ENCODE measurements around the gene IL36G.

IL36G gene

DNA sequence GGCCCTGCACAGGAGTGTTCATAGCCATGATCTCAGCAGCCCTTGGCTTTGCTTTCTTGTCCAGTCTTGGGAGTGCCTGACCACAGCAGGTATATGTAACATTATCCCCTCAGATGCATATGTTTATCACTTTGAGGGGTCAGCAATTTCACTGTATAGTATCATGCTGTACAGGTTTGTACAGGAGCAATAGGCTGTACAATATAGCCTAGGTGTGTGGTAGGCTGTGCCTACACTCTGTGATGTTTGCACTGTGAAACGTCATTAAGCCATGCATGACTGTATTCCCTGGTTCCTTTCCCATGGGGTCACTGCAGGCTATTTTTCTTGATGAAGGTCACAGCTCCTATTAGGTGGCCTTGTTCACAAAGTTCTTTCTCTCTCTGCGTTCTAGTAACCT, 4.7 kb upstream of the IL36G start:
- DNase-seq: no peak

DNA sequence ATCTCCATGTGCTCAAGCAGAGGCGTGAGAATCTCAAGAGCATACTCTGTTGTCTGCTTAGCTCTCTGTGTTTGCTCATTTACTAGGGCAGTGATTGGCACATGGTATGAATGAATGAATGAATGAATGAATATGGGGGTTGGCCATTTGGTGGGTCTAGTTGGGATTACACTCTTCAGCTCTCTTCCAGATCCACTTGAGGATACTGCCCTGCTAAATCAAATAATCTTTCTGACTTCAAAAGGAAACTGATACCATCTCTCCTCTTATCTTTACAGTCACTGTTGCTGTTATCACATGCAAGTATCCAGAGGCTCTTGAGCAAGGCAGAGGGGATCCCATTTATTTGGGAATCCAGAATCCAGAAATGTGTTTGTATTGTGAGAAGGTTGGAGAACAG, 1.9 kb downstream of the IL36G start:
- DNase-seq: no peak

GRCh38 chr2:112980537-112980936, 2.7 kb downstream of the IL36G start:
- no peak for DNase-seq

- no peak for DNase-seq
Observed at GRCh38 chr2:112985090-112985489, 7.3 kb downstream of the IL36G start.

- DNase-seq: no peak
Observed at GRCh38 chr2:112989611-112990010, 11.8 kb downstream of the IL36G start.

- DNase-seq: no peak
Observed at GRCh38 chr2:112993831-112994230, 16.0 kb downstream of the IL36G start.

- DNase-seq: no peak
Observed at GRCh38 chr2:112994648-112995047, 16.8 kb downstream of the IL36G start.

GRCh38 chr2:112995346-112995920, 17.6 kb downstream of the IL36G start:
- DNase-seq: no peak

GRCh38 chr2:112996635-112997034, 18.8 kb downstream of the IL36G start:
- DNase-seq: no peak

DNA sequence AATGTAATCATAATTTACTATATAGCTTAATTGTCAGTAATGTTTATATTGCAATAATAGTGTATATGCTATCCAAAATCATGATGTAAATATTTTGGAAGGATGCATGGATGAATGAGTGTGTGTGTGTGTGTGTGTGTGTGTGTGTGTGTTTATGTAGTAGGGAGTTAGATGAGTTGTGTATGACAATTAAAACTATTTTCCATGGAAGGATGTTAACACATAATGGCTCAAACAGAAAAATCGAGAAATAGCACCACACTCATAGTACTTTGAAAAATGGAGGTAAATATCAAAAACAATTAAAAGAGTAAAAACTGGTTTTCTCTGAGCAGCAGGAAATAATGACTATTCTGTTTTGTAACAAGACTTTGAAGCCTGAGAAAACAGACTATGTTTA, 19.3 kb downstream of the IL36G start:
- DNase-seq: no peak

DNA sequence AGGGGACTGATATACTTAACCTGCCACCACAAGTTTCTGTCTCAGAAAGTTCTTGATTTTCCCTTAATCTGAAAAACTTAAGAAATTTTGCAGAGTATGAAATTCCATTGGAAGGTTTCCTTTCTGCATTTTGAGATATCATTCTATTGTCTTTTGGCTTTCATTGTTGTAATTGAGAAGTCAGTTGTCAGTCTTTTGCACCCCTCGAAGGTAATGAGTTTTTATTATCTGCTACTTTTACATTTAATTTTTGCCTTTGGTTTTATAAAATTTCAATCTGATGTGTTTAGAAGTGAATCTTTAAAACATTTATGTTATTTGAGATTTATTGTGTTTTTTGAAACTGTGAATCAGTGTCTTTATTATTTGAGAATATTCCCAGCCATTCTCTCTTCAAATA, 22.6 kb downstream of the IL36G start:
- no peak for DNase-seq

DNA sequence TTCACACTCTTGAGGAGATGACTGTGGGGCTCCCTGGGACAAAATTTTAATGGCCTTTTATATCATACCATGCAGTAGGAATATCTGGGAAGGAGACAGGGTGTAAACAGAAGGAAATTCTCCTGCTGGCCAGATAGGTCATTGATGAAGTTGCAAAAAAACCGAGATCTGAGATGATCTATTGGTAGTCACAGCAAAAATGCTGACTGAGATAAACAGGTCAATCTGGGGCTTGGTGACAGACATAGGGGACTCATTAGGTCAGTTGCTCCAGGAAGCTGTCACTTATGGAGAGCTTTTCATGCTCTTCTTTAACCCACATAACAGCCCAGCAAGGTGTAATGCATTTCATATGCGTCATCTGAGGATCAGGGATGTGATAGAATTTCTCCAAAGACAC, 24.9 kb downstream of the IL36G start:
- DNase-seq: no peak

DNA sequence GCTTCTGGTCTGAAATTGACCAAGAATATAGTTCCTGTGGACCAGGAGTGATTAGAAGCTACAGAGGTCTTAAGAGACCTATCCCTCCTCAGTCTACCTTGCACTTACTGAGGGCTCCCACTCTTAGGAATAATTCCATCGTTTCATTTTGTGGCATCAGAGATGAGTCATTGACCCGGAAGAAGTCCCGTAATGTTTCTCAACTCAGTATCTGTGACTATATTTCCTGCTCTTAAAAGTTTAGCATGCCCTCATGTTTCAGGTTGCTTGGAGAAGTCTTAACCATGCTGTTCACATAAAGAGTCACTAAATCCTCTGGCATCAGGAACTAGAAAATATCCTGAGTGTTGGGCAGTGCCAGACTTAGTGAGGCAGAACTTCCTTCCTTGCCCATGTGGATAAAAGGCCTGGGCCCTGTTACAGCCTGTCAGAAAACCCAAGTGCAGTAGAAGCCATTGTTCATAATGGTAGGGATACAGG, 27.3 kb downstream of the IL36G start, which contains the start of gene IL36A:
Gene IL36A, plus strand, starts transcription at position 430 of the 480 bp plus-strand sequence. CDS start 413 bp downstream, outside the sequence.
- DNase-seq: no peak

- DNase-seq: no peak
Observed at GRCh38 chr2:113007250-113007649, 29.4 kb downstream of the IL36G start.

DNA sequence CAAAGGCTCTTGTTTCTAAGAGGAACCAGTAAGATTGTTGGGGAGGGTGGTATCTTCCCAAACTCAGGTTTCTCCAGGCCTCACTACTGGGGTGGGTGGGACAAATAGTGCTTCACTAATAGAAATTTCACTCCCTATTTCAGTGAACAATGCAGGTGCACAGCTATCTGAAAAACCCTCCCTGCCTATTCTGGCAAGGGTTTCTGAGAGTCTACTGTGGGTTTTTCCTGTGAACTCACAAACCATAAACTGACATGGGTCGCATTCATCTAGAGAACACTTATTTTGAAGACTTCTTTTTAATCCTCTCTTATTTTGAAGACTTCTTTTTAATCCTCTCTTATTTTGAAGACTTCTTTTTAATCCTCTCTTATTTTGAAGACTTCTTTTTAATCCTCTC, 31.8 kb downstream of the IL36G start:
- no peak for DNase-seq

DNA sequence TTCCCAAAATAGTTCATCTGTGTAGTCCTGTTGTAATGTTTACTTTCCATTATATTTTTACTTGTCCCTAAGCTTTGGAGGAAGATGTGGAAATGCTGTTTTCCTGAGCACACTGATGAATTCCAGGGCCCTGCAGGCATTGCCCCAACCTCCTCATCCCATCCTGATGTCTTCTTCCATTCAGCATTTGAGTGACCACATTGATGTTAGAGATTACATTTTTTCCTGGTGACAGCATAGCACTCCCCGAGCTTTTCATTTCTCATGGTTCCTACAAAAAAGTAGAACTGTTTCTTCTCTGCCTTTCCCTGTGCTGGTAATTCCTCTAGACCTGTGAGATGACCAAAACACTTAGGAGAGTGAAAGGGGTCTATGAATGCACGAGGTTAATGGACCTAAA, 32.3 kb downstream of the IL36G start:
- no peak for DNase-seq

GRCh38 chr2:113011108-113011507, 33.3 kb downstream of the IL36G start:
- no peak for DNase-seq

DNA sequence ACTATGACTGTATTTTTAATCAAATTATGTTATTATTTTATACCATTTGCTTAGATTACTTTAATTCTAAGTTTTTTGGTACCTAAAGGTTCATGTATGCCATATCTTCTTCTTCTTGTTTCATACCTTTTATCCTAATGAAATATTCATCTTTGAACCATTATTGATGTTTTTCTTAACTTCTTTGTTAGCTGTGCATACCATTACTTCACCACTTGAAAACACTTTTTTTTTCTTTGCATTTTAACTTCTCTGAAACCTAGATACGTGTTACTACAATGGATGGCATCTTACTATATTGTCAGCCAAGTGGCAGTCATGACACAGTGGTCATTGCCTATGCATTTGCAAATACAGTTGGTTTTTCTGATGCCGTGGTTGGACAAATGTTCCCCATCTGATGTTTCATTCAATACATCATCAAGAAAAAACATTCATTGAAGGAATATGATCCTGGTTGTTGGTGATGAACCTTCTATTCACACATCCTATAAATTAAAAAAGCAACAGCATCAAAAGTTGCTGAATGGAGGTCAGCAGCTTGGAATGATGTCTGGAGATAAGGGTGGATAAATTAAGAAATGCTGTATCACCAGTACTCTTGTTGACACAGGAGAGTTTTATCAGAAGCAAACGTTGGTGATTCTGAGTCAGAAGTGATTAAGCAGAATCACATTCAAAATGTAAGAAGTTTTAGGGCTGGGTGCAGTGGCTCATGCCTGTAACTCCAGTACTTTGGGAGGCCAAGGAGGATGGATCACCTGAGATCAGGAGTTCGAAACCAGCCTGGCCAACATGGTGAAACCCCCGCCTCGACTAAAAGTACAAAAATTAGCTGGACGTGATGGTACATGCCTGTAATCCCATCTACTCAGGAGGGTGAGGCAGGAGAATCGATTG, 34.9 kb downstream of the IL36G start:
- peak; percentile 68 for DNase-seq

- no peak for DNase-seq
Observed at GRCh38 chr2:113013336-113013661, 35.5 kb downstream of the IL36G start.

DNA sequence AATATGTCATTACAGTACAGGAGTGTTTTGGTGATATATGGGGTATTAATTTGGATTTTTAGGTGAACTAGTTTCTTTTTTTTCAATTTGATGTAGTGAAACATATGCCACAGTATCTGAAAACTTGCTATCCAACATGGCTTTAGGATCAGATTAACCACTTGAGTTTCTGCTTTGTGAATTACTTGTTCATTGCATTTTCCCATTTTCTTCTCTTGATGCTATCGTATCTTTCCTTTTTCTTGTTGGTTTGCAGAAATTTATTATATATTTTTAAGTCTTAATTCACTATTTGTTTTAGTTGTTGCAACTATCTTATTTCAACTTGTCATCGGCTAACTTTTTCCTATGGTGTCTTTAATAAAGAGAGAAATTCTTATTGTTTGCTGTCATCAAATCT, 36.3 kb downstream of the IL36G start:
- DNase-seq: no peak

- DNase-seq: no peak
Observed at GRCh38 chr2:113015042-113015441, 37.2 kb downstream of the IL36G start.

- DNase-seq: no peak
Observed at GRCh38 chr2:113015655-113016054, 37.8 kb downstream of the IL36G start.

DNA sequence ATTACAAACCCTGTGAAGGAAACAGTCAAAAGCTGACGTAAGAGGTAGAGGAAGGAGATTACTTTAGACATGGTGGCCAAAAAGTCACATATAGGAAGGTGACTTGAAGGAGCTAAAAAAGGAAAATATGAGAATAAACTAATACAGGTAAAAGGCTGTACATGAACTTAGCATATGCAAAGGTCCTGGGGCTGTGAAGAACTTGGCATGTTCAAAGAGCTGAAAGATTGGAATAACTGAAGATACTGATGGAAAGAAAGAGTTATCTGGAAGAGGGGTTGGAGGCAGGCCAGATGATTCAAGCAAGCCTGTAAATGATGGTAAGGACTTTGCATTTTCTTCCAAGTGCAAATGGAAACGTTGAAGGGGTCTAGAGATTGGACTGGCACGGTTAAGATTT, 40.7 kb downstream of the IL36G start:
- no peak for DNase-seq

DNA sequence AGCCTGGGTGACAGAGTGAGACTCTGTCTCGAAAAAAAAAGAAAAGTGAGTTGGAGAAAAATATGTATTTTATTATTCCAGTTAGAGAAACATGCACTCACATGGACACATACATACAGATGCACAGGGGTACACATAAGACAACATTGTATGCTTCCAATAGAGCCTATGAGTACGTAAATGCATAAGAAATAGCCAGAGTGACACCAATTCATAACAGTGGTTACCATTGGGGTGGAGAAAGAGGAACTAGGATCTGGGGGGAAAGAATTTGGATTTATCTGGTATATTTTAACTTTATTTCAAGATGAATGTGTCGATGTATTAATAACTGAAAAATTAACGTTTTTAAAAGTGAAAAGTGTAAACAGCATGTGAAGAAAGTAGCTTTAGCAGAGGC, 43.5 kb downstream of the IL36G start:
- no peak for DNase-seq

GRCh38 chr2:113024764-113025163, 47.0 kb downstream of the IL36G start:
- DNase-seq: no peak
